ENCODE data around the gene COL4A5. TPM values are rescaled to one million over a fixed set of nuclear protein-coding genes. Genes with fewer than 3 reads are reported as not detected.

Gene COL4A5
- total and polyA plus RNA-seq, 4 donors: 0.63 to 10.3 (median 1.2) TPM

GRCh38 chrX:108712886-108713285 is 273.2 kb downstream of the COL4A5 start:
- no peak for TF ChIP-seq RAD21 (IDR thresholded peaks at IDR 0.05)
- TF ChIP-seq SP1 (IDR thresholded peaks at IDR 0.05): no peak
- TF ChIP-seq ATF3 (IDR thresholded peaks at IDR 0.05): no peak
- TF ChIP-seq FOXA1 (IDR thresholded peaks at IDR 0.05): no peak
- TF ChIP-seq HNF4G (IDR thresholded peaks at IDR 0.05): no peak
- TF ChIP-seq HNF4A (conservative IDR thresholded peaks at IDR 0.05): no peak
- no peak overlapping the region for H3K27ac ChIP-seq (ENCODE audit: low read depth in 1 of 2, low read length in 2 of 2)
- no peak for DNase-seq (ENCODE audit: low spot score)

GRCh38 chrX:108722561-108722960 is 282.9 kb downstream of the COL4A5 start:
- H3K27me3 ChIP-seq (ENCODE audit: control insufficient read depth in 4 of 4, insufficient read depth in 4 of 4, low read length in 3 of 4): peaks cover 0 to 9% (median 2%) of the 10 kb centered on the region in 4 donors
- H3K36me3 ChIP-seq (ENCODE audit: control insufficient read depth in 4 of 4, insufficient read depth in 3 of 4, low read depth in 1 of 4, low read length in 3 of 4): no peaks in the 10 kb centered on the region
- TF ChIP-seq HNF4A (conservative IDR thresholded peaks at IDR 0.05) (no peak), CTCF (IDR thresholded peaks at IDR 0.05; ENCODE audit: low read depth, low read length, missing input control) (no peak), NR2F2 (IDR thresholded peaks at IDR 0.05) (no peak), MAX (IDR thresholded peaks at IDR 0.05) (no peak), EGR1 (IDR thresholded peaks at IDR 0.05; ENCODE audit: low read depth in 2 of 2) (no peak), GABPA (IDR thresholded peaks at IDR 0.05 in 1 of 2, conservative IDR thresholded peaks at IDR 0.05 in 1 of 2) (no peak), ZBTB33 (IDR thresholded peaks at IDR 0.05) (no peak), RAD21 (IDR thresholded peaks at IDR 0.05) (no peak), FOXA1 (IDR thresholded peaks at IDR 0.05) (no peak), FOXA2 (IDR thresholded peaks at IDR 0.05) (no peak), HNF4G (IDR thresholded peaks at IDR 0.05) (no peak), REST (IDR thresholded peaks at IDR 0.05) (no peak), YY1 (IDR thresholded peaks at IDR 0.05) (no peak), TAF1 (conservative IDR thresholded peaks at IDR 0.05) (no peak), SP1 (IDR thresholded peaks at IDR 0.05) (no peak), ATF3 (IDR thresholded peaks at IDR 0.05) (no peak), RXRA (IDR thresholded peaks at IDR 0.05) (no peak)
- DNase-seq (ENCODE audit: low spot score): no peak
- no peaks in the 10 kb centered on the region for H3K4me1 ChIP-seq (ENCODE audit: control insufficient read depth in 4 of 4, insufficient read depth in 4 of 4, low read length in 3 of 4)
- H3K9me3 ChIP-seq (ENCODE audit: control insufficient read depth in 4 of 4, low read length in 3 of 4): no peaks in the 10 kb centered on the region
- H3K27ac ChIP-seq (ENCODE audit: low read depth in 1 of 2, low read length in 2 of 2): no peak overlapping the region
- no peak overlapping the region for H3K9ac ChIP-seq (ENCODE audit: low read depth in 1 of 2, low read length in 2 of 2)
- WGBS: 61% methylated on average over 2 of the region's 2 CpGs
- H3K4me3 ChIP-seq (ENCODE audit: low read depth in 1 of 3, low read length in 3 of 3): no peak overlapping the region

More at GRCh38 chrX:108712886-108713285, 273.2 kb downstream of the COL4A5 start:
- WGBS: 51% methylated on average over 1 of the region's 1 CpG
- Histone ChIP-seq H3K9me3 (ENCODE audit: control insufficient read depth in 4 of 4, low read length in 3 of 4) (no peaks in the 10 kb centered on the region), H3K36me3 (ENCODE audit: control insufficient read depth in 4 of 4, insufficient read depth in 3 of 4, low read depth in 1 of 4, low read length in 3 of 4) (no peaks in the 10 kb centered on the region), H3K4me1 (ENCODE audit: control insufficient read depth in 4 of 4, insufficient read depth in 4 of 4, low read length in 3 of 4) (no peaks in the 10 kb centered on the region), H3K9ac (ENCODE audit: low read depth in 1 of 2, low read length in 2 of 2) (no peak overlapping the region), H3K27me3 (ENCODE audit: control insufficient read depth in 4 of 4, insufficient read depth in 4 of 4, low read length in 3 of 4) (no peaks in the 10 kb centered on the region), H3K4me3 (ENCODE audit: low read depth in 1 of 3, low read length in 3 of 3) (no peak overlapping the region)
